Astrocyte of the hippocampus (primary cell): ENCODE data around the gene ARHGAP26.

Experiments
- DNase-seq: peaks from one replicate; pipeline ENCODE4 v3.0.0; 2011; ENCODE audit warnings: low read depth, low spot score

Gene ARHGAP26

GRCh38 chr5:143156572-143156971 lies 386.4 kb downstream of the ARHGAP26 start:
- DNase-seq, result no peak

DNA sequence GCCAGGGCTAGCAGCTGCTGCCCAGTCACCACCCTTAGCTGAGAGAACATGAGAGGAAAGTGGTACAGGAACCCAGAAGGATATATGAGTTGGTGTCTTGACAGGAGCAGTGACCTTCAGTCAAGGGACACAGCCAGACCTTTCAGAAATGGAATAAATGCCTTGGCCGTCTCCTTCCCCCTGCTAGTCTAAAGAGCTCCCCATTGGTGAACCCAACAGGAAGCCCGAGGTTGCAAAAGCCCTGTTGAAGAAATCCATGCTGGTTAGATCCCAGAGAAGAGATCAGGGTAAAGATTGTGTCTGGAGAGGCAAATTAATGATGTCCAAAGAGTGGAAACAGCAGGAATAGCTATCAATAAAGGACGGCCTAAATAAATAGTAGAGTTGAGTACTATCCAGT lies 388.9 kb downstream of the ARHGAP26 start:
- no peak for DNase-seq

DNA sequence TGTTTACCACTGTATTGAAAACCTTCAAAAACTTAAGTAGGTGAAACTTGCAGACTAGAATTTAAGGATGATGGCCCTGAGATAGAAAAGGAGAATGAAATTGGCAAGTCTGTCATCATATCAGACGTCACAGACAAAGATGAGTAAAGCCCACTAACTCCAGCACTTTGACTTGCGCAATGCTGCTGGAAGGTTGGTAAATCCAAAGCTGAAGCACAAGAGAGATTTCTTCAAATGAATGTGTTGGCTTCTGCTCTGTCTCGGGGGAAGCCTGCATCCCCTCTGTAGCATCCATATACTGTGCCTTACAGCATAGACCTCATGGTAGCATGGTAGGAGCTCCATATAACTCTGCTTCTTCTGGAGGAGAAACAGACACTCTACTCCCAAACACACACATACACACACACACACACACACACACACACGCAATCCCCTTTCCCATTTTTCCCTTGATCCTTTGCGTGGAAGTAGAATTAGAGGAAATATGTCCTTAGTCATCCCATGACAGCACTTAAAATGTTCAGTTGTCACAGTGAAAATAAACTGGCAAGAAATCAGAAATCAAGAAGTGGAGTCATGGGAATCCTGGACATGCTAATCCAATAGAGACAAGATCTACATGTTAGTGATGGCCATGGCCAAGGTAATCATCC lies 391.8 kb downstream of the ARHGAP26 start:
- DNase-seq, result no peak

GRCh38 chr5:143162810-143163209 lies 392.6 kb downstream of the ARHGAP26 start:
- DNase-seq, result no peak

GRCh38 chr5:143164557-143164956 lies 394.4 kb downstream of the ARHGAP26 start:
- peak; percentile 23 for DNase-seq

- DNase-seq, result no peak
Observed at GRCh38 chr5:143165049-143165880, 395.1 kb downstream of the ARHGAP26 start.

- DNase-seq, result no peak
Observed at GRCh38 chr5:143166090-143166489, 395.9 kb downstream of the ARHGAP26 start.

GRCh38 chr5:143166661-143167420 lies 396.7 kb downstream of the ARHGAP26 start:
- no peak for DNase-seq

DNA sequence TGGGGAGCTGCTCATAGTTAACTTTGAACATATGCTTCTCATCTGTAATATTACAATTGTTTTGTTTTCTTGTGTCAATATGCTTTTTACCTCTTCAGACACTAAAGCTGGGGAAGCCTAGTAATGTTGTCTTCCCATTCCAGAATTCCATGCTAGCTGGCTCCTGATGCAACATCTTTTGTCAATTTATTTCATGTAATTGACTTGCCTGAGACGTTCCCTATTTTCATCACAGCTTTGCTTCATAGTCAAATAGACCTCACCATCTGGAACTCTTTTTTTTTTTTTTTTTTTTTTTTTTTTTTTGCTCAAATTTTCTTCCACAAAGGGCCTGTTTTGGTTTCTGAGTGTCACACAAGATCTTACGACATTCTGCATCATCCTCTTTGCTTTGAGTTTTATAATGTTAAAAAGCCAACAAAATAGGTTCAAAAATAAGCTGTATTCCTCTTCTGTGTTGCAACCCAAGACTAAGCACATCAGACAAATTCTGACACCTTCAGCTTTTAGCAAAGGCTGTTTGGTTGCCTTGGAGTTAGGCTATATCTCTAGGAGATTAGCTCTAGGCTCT lies 398.1 kb downstream of the ARHGAP26 start:
- no peak for DNase-seq

- DNase-seq, result no peak
Observed at GRCh38 chr5:143168921-143169810, 399.0 kb downstream of the ARHGAP26 start.

GRCh38 chr5:143170104-143170503 lies 399.9 kb downstream of the ARHGAP26 start:
- no peak for DNase-seq

GRCh38 chr5:143170977-143171376 lies 400.8 kb downstream of the ARHGAP26 start:
- DNase-seq, result no peak

DNA sequence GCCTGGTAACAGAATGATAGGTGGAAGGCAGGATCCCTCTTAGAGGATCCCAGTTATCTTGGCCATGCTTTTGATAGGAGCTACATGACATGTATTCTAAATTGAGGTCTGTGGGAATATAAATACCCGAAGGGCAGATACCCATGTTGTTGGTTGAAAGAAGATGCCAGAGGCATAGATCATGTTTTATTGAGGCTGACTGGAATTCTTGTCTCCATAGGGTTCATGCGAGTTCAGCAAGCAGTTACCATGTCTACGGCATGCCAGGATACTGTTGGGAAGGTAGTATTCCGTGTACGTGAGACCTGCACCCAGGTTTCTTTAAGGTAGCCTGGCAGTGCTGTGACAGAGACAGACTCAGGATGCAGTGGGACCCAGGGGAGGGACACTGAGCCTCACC lies 402.6 kb downstream of the ARHGAP26 start:
- no peak for DNase-seq

DNA sequence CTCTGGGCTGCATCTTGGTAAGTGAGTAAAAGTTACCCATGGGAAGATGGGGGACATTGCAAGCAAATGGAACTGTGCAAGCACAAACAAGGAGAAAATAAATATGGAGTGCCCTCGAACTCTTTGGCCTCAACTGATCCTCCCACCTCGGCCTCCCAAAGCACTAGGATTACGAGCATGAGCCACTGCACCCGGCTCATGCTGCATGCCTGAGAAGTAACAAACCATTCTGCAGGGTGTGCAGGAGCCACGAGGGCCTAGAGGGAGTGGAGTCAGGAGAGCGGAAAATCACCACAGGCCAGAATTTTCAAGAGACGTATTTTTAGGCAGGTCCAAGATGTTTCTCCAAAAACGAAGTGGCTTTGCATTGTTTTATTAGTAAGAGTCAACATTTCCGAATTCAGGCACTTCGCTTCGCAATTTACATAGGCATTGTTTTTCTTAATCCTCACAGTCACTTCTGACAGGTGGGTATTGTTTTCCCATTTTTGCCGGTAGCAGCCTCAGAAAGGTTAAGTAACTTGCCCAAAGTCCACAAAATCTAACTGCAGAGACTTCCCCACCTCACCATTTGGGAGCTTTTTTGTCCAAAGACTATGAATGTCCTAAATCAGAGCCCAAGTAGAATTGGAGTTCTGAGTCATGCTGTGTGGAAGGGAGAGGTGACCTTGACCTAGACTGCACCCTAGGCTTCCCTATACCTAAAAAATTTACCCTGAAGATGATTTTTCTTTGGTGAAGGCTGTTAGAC lies 403.1 kb downstream of the ARHGAP26 start:
- DNase-seq, result no peak

DNA sequence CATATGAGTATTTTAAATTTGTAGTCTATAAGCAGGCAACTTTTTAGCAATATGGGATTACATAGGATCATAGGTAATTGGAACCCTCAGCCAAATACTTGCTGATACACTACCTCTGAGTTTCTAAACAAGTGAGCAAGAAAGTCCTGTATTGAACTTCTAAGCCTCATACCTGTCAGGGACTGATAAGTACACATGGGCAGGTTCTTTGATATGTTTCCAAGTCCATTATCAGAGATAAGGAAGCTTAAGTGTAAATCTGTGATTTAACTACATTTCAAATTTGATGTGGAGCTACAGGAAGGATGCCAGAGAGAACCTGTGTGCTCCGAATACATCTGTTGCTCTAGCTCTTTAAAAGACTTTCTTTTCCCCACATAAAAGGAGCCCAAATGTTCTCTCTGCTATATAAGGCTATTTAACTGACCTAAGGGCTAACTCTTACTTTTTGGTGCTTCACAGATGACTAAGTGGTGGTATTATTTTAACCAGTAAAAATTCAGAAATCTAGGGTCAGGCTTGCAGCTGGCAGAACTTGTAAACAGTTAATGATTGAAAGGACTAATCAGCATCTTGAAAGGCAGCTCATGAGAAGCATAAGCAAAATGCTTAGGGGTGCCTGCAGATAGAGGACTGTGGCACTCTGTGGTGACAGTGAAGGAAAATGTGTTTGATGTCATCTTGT lies 404.7 kb downstream of the ARHGAP26 start:
- DNase-seq, result peak; percentile 24

DNA sequence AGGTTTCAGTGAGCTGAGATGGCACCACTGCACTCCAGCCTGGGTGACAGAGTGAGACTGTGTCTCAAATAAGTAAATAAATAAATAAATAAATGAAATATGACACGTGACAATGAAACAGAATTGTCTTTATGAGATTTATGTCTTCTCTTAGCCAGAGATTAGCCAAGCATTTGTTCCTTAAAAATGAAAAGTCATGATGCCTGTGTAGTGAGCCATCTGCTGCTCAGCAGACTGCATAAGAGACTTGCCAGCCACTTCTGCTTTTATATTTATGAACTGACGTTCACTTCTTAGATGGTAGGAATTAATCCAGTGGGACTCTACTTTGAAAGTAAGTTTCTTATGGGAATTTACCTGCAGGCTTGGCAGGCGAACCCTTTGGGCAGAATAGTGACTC lies 405.9 kb downstream of the ARHGAP26 start:
- no peak for DNase-seq

- peak; percentile 98 for DNase-seq
Observed at GRCh38 chr5:143177263-143177983, 407.2 kb downstream of the ARHGAP26 start.

DNA sequence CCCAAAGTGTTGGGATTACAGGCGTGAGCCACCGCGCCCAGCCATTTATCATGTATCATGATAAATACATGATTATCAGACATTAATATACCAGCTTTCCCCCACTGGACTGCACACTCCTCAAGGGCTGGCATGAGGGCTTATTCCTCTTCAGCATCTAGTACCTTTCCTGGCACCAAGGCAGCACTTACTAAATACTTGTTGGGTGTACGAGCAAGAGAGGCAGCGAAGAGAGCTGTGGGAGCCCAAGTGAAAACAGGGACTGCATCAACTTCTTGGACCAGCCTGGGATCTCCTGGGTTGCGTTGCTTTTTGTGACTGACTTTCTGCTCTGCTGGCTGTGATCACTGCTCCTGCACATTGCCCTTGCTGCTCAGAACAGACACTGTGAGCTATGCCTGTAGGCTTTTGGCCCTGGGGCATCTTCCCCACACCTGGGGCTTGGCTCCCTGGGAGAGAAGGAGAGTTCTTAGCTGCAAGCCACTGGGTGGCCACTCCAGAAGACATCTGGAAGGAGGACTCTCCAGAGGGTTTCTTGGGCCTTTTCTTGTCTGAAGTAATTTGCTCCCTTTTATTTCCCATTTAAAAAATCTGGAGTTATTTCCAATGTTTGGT lies 409.1 kb downstream of the ARHGAP26 start:
- no peak for DNase-seq

GRCh38 chr5:143180751-143181150 lies 410.6 kb downstream of the ARHGAP26 start:
- no peak for DNase-seq
